ENCODE results near the gene STARD4.

- TF ChIP-seq, protein P1, sequence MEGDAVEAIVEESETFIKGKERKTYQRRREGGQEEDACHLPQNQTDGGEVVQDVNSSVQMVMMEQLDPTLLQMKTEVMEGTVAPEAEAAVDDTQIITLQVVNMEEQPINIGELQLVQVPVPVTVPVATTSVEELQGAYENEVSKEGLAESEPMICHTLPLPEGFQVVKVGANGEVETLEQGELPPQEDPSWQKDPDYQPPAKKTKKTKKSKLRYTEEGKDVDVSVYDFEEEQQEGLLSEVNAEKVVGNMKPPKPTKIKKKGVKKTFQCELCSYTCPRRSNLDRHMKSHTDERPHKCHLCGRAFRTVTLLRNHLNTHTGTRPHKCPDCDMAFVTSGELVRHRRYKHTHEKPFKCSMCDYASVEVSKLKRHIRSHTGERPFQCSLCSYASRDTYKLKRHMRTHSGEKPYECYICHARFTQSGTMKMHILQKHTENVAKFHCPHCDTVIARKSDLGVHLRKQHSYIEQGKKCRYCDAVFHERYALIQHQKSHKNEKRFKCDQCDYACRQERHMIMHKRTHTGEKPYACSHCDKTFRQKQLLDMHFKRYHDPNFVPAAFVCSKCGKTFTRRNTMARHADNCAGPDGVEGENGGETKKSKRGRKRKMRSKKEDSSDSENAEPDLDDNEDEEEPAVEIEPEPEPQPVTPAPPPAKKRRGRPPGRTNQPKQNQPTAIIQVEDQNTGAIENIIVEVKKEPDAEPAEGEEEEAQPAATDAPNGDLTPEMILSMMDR (IDR thresholded peaks at IDR 0.05; ENCODE audit: low read depth, low read length, missing input control) = no peak
- TF ChIP-seq TAF1 (conservative IDR thresholded peaks at IDR 0.05) = no peak
- no peak for TF ChIP-seq JUND (IDR thresholded peaks at IDR 0.05)
- no peak for TF ChIP-seq GABPA (IDR thresholded peaks at IDR 0.05 in 1 of 2, conservative IDR thresholded peaks at IDR 0.05 in 1 of 2)
Measured at GRCh38 chr5:111518777-111519176, 6.4 kb upstream of the STARD4 start.

Measured in liver (tissue), 3 donors.